ENCODE results near the gene DRAXIN. TPM values are rescaled to one million over a fixed set of nuclear protein-coding genes. Genes with fewer than 3 reads are reported as not detected.

DRAXIN gene
- total RNA-seq, 4 donors from 2014 or later: 0.06 to 0.41 TPM; not detected in 2

DNA sequence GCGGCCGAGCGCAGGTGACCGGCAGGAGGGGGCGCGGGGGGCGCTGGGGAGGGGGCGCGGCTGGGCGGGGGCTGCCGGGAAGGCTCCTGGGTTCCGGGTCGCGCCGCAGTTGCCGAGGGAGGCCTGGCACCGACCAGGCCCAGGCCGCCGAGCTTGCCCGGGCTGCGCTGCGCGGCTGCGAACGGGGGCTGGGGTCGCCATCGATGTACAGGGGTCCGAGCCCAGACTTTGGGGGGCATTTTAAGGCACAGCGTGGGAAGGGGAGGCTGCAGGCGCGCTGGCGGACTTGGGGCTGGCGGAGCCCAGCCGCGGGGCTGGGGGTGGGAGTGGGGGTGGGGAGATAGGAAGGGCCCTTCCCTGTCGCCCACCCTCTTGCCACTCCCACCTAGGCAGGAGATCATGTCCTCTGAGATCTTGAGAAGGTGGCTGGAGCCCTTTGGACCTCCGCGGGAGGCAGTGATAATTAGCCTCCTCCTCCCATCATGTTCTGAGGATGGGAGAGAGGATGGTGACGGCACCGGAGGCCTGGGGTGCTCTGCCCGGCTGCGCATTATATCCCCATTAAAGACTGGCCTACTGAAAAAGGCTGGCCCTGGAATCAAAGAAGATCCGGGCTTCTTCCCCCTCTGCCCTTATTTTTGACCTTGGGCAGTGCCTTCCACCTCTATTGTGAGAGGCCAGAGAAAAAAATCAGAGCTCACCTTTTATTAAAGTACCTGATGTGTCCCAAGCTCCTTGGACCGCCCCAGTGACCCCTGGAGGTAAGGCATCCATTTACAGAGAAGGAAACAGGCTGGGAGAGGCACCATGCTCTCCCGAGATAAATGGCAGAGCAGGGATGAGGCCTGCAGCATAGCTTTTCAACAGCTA, 36.3 kb upstream of the DRAXIN start:
- TF ChIP-seq, protein P1, sequence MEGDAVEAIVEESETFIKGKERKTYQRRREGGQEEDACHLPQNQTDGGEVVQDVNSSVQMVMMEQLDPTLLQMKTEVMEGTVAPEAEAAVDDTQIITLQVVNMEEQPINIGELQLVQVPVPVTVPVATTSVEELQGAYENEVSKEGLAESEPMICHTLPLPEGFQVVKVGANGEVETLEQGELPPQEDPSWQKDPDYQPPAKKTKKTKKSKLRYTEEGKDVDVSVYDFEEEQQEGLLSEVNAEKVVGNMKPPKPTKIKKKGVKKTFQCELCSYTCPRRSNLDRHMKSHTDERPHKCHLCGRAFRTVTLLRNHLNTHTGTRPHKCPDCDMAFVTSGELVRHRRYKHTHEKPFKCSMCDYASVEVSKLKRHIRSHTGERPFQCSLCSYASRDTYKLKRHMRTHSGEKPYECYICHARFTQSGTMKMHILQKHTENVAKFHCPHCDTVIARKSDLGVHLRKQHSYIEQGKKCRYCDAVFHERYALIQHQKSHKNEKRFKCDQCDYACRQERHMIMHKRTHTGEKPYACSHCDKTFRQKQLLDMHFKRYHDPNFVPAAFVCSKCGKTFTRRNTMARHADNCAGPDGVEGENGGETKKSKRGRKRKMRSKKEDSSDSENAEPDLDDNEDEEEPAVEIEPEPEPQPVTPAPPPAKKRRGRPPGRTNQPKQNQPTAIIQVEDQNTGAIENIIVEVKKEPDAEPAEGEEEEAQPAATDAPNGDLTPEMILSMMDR (IDR thresholded peaks at IDR 0.05): no peak
- no peak for TF ChIP-seq POLR2A (IDR thresholded peaks at IDR 0.05)
- DNase-seq: no peak
- H3K27me3 ChIP-seq: peaks cover 0 to 1% of the 10 kb centered on the region in 2 donors
- H3K27ac ChIP-seq: peak overlapping the region; percentile 36 to 47
- no peaks in the 10 kb centered on the region for H3K9me3 ChIP-seq
- intact Hi-C loops (cut with DNase I; ENCODE audit: low total_unique reads): no loop called here
- no peaks in the 10 kb centered on the region for H3K36me3 ChIP-seq
- peaks cover 0 to 10% of the 10 kb centered on the region in 2 donors for H3K4me1 ChIP-seq
- H3K4me3 ChIP-seq: peak overlapping the region; percentile 50 to 85

- H3K36me3 ChIP-seq: no peaks in the 10 kb centered on the region
- H3K27me3 ChIP-seq: no peaks in the 10 kb centered on the region
- no peak for DNase-seq
- TF ChIP-seq, protein P1 (IDR thresholded peaks at IDR 0.05): no peak
- no peaks in the 10 kb centered on the region for H3K9me3 ChIP-seq
- intact Hi-C loops (cut with DNase I; ENCODE audit: low total_unique reads): no loop called here
- no peak overlapping the region for H3K27ac ChIP-seq
- peaks cover 0 to 10% of the 10 kb centered on the region in 2 donors for H3K4me1 ChIP-seq
- H3K4me3 ChIP-seq: no peak overlapping the region
These were observed 33.9 kb upstream of the DRAXIN start for GRCh38 chr1:11657654-11658053.

DNA sequence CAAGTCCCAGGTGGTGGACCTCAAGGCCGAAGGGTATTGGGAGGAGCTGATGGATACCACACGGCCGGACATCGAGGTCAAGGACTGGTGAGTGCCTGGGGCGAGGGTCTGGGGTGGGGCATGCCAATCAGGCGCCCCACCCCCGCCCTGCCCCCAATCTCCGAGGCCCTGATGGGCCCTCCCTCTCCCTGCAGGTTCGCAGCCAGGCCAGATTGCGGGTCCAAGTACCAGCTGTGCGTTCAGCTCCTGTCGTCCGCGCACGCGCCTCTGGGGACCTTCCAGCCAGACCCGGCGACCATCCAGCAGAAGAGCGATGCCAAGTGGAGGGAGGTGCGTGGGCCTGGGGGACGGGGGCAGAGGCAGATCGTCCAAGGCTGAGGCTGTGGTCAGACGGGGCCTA, 33.0 kb upstream of the DRAXIN start:
- H3K36me3 ChIP-seq: no peaks in the 10 kb centered on the region
- no peak for DNase-seq

DNA sequence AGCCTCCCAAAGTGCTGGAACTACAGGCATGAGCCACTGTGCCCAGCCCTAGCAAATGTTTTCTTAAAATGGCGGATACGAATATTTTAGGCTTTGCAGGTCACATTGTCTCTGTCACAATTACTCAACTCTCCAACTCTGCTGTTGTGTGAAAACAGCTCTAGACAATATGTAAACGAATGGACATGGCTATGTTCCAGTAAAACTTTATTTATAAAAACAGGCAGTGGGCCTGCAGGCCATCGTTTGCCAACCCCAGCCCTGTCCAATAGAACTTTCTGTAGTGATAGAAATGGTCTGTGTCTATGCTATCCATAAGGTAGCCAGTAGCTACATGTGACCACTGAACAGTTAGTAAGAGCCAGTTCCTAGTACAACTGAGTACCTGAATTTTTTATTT, 31.8 kb upstream of the DRAXIN start:
- H3K4me3 ChIP-seq: no peak overlapping the region
- H3K36me3 ChIP-seq: no peaks in the 10 kb centered on the region
- H3K27ac ChIP-seq: no peak overlapping the region
- TF ChIP-seq, protein P1 (IDR thresholded peaks at IDR 0.05): no peak
- TF ChIP-seq POLR2A (IDR thresholded peaks at IDR 0.05): no peak
- H3K4me1 ChIP-seq: peaks cover 0 to 10% of the 10 kb centered on the region in 2 donors
- intact Hi-C loops (cut with DNase I; ENCODE audit: low total_unique reads): loop anchor here (10.0 kb wide), 1 partner anchor 55 kb away; no protein-coding TSS in a partner anchor
- no peaks in the 10 kb centered on the region for H3K9me3 ChIP-seq
- DNase-seq: no peak
- H3K27me3 ChIP-seq: no peaks in the 10 kb centered on the region

More for the DNA sequence above, 33.0 kb upstream of the DRAXIN start:
- H3K27ac ChIP-seq: no peak overlapping the region
- no peaks in the 10 kb centered on the region for H3K27me3 ChIP-seq
- H3K9me3 ChIP-seq: no peaks in the 10 kb centered on the region
- intact Hi-C loops (cut with DNase I; ENCODE audit: low total_unique reads): no loop called here
- peaks cover 0 to 10% of the 10 kb centered on the region in 2 donors for H3K4me1 ChIP-seq
- TF ChIP-seq, protein P1 (IDR thresholded peaks at IDR 0.05): no peak
- TF ChIP-seq POLR2A (IDR thresholded peaks at IDR 0.05): no peak
- no peak overlapping the region for H3K4me3 ChIP-seq

DNA sequence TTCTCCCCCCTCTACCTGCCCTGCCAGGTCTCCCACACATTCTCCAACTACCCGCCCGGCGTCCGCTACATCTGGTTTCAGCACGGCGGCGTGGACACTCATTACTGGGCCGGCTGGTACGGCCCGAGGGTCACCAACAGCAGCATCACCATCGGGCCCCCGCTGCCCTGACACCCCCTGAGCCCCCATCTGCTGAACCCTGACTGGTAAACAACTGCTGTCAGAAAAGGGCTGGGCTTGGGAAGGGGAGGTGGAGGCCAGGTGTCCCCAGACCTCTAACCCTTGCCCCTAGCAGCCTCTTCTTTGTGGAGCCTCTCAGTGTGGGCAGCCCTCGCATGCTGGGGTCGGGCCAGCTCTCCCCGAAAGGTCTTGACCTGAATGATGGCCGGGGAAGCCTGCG, 30.4 kb upstream of the DRAXIN start:
- H3K27ac ChIP-seq: no peak overlapping the region
- no peaks in the 10 kb centered on the region for H3K36me3 ChIP-seq
- intact Hi-C loops (cut with DNase I; ENCODE audit: low total_unique reads): loop anchor here (10.0 kb wide), 1 partner anchor 54 kb away; no protein-coding TSS in a partner anchor
- H3K4me1 ChIP-seq: no peaks in the 10 kb centered on the region
- no peak overlapping the region for H3K4me3 ChIP-seq
- no peak for DNase-seq
- no peaks in the 10 kb centered on the region for H3K27me3 ChIP-seq
- TF ChIP-seq, protein P1 (IDR thresholded peaks at IDR 0.05): no peak
- TF ChIP-seq POLR2A (IDR thresholded peaks at IDR 0.05): no peak
- H3K9me3 ChIP-seq: no peaks in the 10 kb centered on the region

Measured in uterus (tissue), 4 donors.